ENCODE data around the gene BARX2.

Gene BARX2

DNA sequence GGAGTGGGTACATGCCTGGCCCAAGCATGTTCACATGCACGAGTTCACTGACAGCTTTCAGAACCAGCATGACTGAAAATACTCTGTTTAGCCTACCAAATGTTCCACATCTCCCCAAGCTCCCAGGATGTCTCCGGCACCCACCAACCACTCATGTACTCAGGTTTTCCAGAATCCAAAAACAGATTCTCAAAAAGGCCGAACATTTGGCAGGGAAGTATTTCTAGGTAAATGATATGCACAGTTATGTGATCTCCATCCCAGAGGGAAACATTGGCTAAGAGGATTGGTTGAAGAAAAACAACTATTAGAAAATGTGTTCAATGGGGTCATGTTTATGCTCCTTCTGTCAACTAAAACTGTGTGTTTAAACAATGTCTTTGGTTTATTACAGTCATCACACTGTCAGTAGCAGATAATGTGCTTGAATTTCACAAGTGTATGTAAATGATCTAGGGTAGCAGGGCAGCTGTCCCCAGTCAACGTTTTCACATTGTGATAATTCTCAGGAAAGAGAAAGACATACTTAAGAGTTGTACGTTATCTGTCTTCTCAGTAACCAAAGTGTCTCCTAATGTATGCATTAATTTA, 52.3 kb downstream of the BARX2 start:
- in situ Hi-C loops (cut with HindIII; ENCODE audit: low sequenced_read_pairs): no loop called here
- no peak overlapping the region for H3K4me3 ChIP-seq (ENCODE audit: low read depth, low read length)
- TF ChIP-seq, protein P1, sequence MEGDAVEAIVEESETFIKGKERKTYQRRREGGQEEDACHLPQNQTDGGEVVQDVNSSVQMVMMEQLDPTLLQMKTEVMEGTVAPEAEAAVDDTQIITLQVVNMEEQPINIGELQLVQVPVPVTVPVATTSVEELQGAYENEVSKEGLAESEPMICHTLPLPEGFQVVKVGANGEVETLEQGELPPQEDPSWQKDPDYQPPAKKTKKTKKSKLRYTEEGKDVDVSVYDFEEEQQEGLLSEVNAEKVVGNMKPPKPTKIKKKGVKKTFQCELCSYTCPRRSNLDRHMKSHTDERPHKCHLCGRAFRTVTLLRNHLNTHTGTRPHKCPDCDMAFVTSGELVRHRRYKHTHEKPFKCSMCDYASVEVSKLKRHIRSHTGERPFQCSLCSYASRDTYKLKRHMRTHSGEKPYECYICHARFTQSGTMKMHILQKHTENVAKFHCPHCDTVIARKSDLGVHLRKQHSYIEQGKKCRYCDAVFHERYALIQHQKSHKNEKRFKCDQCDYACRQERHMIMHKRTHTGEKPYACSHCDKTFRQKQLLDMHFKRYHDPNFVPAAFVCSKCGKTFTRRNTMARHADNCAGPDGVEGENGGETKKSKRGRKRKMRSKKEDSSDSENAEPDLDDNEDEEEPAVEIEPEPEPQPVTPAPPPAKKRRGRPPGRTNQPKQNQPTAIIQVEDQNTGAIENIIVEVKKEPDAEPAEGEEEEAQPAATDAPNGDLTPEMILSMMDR (IDR thresholded peaks at IDR 0.05; ENCODE audit: low read depth, low read length, missing control alignments): no peak
- no peak for DNase-seq (ENCODE audit: low read depth)

DNA sequence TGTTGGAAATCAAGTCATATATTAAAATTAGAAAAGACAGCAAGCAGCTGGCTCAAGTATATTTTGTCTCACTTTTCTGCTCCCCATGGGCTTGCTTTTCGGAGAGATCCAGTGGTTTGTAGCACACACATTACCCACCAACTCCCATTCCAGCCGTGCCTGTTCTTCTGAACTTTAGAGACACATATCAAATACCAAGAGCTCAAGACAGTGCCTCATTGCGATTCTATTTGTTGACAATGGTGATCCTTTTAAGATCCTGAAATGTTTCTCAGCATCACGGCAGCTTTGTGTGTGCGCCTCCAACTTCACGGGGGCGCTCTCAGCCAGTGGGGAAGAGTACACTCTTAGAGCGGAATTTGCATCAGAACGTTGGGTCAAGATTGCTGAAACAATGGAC, 52.9 kb downstream of the BARX2 start:
- H3K4me3 ChIP-seq (ENCODE audit: low read depth, low read length): no peak overlapping the region
- in situ Hi-C loops (cut with HindIII; ENCODE audit: low sequenced_read_pairs): no loop called here

DNA sequence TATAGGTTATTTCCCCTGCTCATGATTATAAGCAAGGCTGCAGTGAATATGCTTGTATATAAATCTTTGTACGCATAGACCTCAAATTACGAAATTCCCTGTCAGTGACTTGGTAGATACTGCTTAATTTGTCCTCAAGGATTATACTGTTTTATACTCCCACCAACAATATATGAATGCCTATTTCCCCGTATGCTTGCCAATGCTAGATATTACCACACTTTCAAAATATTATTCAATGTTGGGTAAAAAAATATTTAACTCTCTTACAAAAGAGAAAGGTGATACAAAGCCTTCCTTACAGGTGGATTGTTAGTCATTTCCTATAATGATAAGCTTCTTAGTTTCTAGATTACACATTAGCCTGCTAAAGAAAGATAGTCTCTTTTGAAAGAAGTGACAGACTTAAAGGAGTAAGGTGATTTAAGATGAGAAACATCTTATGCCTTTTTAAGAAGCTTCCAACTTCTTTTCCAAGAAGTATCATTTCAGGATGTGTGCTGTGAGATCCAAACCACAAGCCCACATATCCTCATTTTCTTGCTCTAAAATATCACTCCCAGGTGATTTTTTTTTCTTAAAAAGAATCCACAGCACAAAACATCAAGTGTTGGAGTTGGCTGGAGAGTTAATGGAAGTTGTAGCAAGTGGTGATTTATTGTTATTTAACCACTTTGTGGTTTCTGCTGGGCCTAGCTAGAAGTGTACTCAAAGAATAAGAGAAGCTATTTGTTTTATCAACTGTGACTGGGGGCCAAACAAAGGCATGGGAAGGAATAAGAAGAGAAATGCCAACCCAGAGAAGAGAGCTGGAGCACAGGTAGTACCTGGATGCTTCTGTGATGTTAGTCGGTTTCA, 59.2 kb downstream of the BARX2 start:
- TF ChIP-seq, protein P1 (IDR thresholded peaks at IDR 0.05; ENCODE audit: low read depth, low read length, missing control alignments): no peak
- in situ Hi-C loops (cut with HindIII; ENCODE audit: low sequenced_read_pairs): no loop called here
- H3K4me3 ChIP-seq (ENCODE audit: low read depth, low read length): no peak overlapping the region
- DNase-seq (ENCODE audit: low read depth): no peak

More for the DNA sequence above, 52.9 kb downstream of the BARX2 start:
- no peak for DNase-seq (ENCODE audit: low read depth)
- TF ChIP-seq, protein P1 (IDR thresholded peaks at IDR 0.05; ENCODE audit: low read depth, low read length, missing control alignments): no peak

DNA sequence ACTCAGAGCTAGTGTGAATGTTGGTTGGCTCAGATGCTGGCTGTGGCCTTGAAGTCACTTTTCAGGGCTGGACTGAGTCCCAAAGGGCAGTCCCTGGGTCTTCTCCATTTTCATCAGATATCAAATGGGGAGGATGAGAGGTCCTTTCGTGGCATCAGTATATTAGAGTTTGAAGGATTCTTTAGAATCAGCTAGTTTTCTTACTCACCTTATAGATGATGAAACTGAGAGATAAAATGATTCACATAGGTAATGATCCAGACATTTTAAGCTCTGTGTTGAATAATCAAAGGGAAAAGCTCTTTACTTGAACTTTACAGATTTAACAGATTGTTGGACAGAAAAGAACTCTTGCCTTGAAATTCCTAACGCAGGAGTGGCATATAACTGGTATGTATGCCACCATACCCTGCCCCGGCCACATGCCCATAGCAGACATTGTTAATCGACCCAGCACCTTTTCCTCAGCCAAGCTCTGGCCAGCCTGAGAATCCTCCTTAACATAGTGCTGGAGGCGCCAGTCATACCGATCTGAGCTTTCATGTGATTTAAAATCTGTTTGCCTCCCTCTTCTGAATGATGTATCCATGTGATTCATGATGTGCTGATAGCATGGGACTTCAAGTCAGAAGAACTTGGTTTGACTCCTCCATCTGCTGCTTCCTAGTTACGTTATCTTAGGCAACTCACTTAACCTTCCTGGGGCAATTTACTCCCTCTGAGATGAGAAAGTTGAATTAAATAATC, 60.0 kb downstream of the BARX2 start:
- DNase-seq (ENCODE audit: low read depth): no peak
- in situ Hi-C loops (cut with HindIII; ENCODE audit: low sequenced_read_pairs): no loop called here
- no peak overlapping the region for H3K4me3 ChIP-seq (ENCODE audit: low read depth, low read length)
- TF ChIP-seq, protein P1 (IDR thresholded peaks at IDR 0.05; ENCODE audit: low read depth, low read length, missing control alignments): no peak

DNA sequence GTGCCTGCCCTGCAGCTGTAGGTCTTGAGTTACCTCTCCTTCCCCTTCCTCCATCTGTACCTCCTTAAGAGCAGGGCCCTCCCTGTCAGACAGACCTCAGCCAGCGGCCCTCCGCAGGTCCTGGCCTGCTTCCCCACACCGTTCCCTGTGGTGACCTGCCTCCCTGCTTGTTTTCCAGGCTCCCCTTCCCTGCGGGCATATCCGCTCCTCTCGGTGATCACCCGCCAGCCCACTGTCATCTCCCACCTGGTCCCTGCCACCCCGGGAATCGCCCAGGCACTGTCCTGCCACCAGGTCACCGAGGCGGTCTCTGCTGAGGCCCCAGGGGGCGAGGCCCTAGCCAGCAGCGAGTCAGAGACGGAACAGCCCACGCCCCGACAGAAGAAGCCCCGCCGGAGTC, 60.9 kb downstream of the BARX2 start:
- TF ChIP-seq, protein P1 (IDR thresholded peaks at IDR 0.05; ENCODE audit: low read depth, low read length, missing control alignments): no peak
- no peak overlapping the region for H3K4me3 ChIP-seq (ENCODE audit: low read depth, low read length)
- in situ Hi-C loops (cut with HindIII; ENCODE audit: low sequenced_read_pairs): no loop called here
- no peak for DNase-seq (ENCODE audit: low read depth)

DNA sequence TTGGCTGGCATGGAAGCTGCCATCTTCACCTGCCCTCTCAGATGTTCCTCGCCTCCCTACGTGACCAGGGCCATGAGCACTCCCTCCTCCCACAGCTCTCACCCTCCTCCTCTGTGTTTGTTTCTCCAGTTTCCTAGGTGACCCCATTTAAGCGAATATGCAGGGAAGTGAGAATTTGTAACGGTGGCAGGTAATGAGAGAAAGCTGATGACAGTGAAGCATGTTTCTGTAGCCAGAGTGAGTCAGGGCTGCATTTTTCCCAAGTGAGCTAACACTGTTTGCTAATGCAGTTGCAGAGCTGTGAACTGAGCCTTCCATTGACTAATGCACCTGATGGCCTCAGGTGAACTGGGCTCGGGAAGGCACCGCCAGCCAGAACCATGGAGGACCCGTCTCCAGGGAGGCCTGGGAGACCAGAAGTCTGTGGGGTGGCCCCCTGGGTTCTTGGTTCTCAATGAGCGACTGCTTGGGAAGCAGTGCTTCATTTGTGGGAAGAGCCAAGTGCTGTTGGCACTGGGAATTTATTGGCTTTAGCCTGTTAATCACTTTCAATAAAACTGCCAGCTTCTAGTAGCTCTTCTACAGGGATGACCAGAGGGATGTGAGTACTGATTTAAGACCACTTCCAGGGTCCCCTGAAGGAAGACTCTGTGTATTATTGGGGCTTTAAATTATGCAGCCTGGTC, 64.5 kb downstream of the BARX2 start:
- no peak overlapping the region for H3K4me3 ChIP-seq (ENCODE audit: low read depth, low read length)
- TF ChIP-seq, protein P1 (IDR thresholded peaks at IDR 0.05; ENCODE audit: low read depth, low read length, missing control alignments): no peak
- no peak for DNase-seq (ENCODE audit: low read depth)
- in situ Hi-C loops (cut with HindIII; ENCODE audit: low sequenced_read_pairs): no loop called here
